Colonic mucosa (tissue), 4 donors: Measurements from ENCODE around the gene IRF4. TPM values are rescaled to one million over a fixed set of nuclear protein-coding genes. Genes with fewer than 3 reads are reported as not detected.
"Not testable (repeated sequence)": the region's sequence is repeated elsewhere in the genome, so short reads cannot be mapped to it uniquely, and the experiment has no call there.

Experiments used
- DNase-seq: peaks from one replicate; pipeline ENCODE4 v3.0.0-alpha.2; 2020
- H3K27ac ChIP-seq: fragments of 200-600 bp; one replicate; pipeline ENCODE4 v1.8.0; 2021
- H3K27me3 ChIP-seq: fragments of 200-600 bp; one replicate; pipeline ENCODE4 v1.8.0; 2021
- H3K36me3 ChIP-seq: fragments of 200-600 bp; one replicate; pipeline ENCODE4 v1.8.0; 2021
- H3K4me1 ChIP-seq: fragments of 200-600 bp; one replicate; pipeline ENCODE4 v1.8.0; 2021; ENCODE audit warnings: mild to moderate bottlenecking
- H3K4me3 ChIP-seq: fragments of 200-600 bp; one replicate; pipeline ENCODE4 v1.8.0; 2021
- H3K9ac ChIP-seq, 2 donors: one replicate each; pipeline ENCODE4 v1.7.0; 2013; ENCODE audit warnings: control low read depth in 2 of 2, low read depth in 2 of 2, low read length in 2 of 2
- H3K9me3 ChIP-seq: fragments of 200-600 bp; one replicate; pipeline ENCODE4 v1.8.0; 2021
- intact Hi-C: fragments of 100-400 bp; cut with DNase I; formaldehyde crosslinking; loops from one replicate; pipeline ENCODE4 v1.14.1; 2022
- total RNA-seq, 2 donors: library from RNA; stranded (reverse); fragmentation: NEBNext Ultra II Directional in 1 of 2; extraction: Animal tissue kit (Norgen Biotek cat#: 25700) in 1 of 2; gene quantifications; one replicate each; pipeline ENCODE4 v1.2.1, GENCODE V29; 2021
- TF ChIP-seq, protein P1 (sequence below): fragments of 200-600 bp; IDR thresholded peaks from one replicate; pipeline ENCODE4 v1.8.0; 2022; ENCODE audit warnings: antibody characterized with exemption, mild to moderate bottlenecking
- donor health status: healthy.
- donor health status: DM: no; HTN: no; CAD: no.
- donor health status: DM: no; HTN: no; CAD: no.

The IRF4 gene
- total RNA-seq, 2 donors from 2014 or later = 4.7 to 8.8 TPM

DNA sequence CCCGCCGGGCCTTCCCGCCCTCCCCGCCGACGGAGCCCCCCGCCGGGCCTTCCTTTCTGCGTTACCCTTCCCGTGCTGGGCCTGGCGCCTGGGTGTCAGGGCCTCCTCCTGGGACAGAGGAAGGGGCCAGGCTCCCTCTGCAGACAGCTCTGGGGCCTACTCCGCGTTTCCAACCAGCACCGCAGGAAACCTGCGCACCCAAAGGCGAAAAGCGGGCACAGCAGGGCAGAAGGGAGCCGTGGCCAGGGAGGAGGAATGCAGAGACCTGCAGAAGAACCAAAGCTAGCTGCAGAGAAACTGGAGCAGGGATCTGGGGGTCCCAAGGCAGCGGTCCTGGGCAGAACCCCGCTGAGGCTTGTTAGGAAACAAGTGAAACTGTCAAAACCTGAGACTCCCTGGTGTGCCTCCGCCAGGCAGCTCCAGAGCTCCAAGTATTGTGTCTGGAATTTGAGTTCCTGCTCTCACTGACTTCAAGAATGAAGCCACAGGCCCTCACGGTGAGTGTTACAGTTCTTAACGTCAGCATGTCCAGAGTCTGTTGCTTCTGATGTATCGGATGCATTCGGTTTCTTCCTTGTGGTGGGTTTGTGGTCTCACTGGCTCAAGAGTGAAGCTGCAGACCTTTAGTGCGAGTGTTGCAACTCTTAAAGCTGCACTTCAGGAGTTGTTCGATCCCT, 33.3 kb downstream of the IRF4 start:
- H3K9ac ChIP-seq = no peak overlapping the region
- H3K9me3 ChIP-seq = no peaks in the 10 kb centered on the region
- intact Hi-C loops = no loop called here
- TF ChIP-seq, protein P1, sequence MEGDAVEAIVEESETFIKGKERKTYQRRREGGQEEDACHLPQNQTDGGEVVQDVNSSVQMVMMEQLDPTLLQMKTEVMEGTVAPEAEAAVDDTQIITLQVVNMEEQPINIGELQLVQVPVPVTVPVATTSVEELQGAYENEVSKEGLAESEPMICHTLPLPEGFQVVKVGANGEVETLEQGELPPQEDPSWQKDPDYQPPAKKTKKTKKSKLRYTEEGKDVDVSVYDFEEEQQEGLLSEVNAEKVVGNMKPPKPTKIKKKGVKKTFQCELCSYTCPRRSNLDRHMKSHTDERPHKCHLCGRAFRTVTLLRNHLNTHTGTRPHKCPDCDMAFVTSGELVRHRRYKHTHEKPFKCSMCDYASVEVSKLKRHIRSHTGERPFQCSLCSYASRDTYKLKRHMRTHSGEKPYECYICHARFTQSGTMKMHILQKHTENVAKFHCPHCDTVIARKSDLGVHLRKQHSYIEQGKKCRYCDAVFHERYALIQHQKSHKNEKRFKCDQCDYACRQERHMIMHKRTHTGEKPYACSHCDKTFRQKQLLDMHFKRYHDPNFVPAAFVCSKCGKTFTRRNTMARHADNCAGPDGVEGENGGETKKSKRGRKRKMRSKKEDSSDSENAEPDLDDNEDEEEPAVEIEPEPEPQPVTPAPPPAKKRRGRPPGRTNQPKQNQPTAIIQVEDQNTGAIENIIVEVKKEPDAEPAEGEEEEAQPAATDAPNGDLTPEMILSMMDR = no peak
- H3K36me3 ChIP-seq = no peaks in the 10 kb centered on the region
- DNase-seq = no peak
- no peak overlapping the region for H3K27ac ChIP-seq
- H3K4me3 ChIP-seq = no peak overlapping the region
- no peaks in the 10 kb centered on the region for H3K27me3 ChIP-seq
- H3K4me1 ChIP-seq = no peaks in the 10 kb centered on the region

DNA sequence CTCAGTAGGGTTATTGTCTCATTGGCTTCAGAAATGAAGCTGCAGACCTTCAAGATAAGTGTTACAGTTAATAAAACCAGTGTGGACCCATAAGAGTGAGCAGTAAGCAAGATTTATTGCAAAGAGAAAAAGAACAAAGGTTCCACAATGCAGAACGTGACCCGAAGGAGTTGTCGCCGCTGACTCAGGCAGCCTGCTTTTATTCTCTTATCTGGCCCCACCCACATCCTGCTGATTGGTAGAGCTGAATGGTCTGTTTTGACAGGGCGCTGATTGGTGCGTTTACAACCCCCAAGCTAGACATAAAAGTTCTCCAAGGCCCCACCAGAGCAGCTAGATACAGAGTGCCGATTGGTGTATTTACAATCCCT, 33.9 kb downstream of the IRF4 start:
- H3K4me3 ChIP-seq, H3K9ac ChIP-seq, intact Hi-C loops, H3K4me1 ChIP-seq, H3K9me3 ChIP-seq, H3K27ac ChIP-seq, H3K36me3 ChIP-seq, H3K27me3 ChIP-seq, DNase-seq: not testable (repeated sequence)

DNA sequence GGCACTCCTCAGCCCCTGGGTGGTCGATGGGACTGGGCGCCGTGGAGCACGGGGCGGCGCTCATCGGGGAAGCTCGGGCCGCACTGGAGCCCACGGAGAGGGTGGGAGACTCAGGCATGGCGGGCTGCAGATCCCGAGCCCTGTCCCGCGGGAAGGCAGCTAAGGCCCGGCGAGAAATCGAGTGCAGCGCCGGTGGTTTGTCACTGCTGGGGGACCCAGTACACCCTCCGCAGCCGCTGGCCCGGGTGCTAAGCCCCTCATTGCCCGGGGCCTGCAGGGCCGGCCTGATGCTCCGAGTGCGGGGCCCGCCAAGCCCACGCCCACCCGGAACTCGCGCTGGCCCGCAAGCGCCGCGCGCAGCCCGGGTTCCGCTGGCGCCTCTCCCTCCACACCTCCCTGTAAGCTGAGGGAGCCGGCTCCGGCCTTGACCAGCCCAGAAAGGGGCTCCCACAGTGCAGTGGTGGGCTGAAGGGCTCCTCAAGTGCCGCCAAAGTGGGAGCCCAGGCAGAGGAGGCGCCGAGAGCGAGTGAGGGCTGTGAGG, 34.7 kb downstream of the IRF4 start:
- H3K27ac ChIP-seq, H3K9ac ChIP-seq, H3K4me3 ChIP-seq, H3K9me3 ChIP-seq, H3K36me3 ChIP-seq, H3K4me1 ChIP-seq, H3K27me3 ChIP-seq, DNase-seq, intact Hi-C loops: not testable (repeated sequence)

DNA sequence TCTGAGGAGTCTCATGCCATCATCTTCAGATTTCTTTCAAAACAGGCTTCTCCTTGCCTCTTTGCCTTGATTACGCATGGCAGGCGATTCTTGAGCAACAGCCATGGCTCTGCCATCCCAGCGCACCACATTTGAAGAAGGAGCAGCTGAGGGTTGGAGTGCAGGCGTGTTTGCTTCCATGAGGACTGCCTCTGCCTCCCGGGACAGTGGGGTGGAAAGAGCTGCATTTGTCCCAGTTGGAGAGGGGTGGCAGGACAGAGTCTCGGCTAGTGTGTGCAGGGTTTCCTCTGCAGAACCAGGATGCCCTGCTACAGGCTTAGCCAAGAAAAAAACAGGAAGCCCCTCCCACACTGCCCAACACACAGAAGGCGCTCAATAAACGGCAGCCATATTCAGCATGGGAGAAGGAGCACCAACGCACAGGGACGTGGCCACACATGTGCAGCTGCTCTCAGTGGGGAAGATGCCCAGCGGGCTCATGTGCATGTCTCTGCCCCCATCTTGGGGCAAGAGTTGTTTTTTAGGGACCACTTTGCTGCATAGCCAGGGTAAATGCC, 36.6 kb downstream of the IRF4 start:
- H3K9ac ChIP-seq = no peak overlapping the region
- H3K36me3 ChIP-seq = no peaks in the 10 kb centered on the region
- H3K4me3 ChIP-seq = no peak overlapping the region
- no peaks in the 10 kb centered on the region for H3K27me3 ChIP-seq
- TF ChIP-seq, protein P1 = no peak
- H3K4me1 ChIP-seq = no peaks in the 10 kb centered on the region
- no peak for DNase-seq
- H3K9me3 ChIP-seq = no peaks in the 10 kb centered on the region
- no peak overlapping the region for H3K27ac ChIP-seq
- intact Hi-C loops = no loop called here

DNA sequence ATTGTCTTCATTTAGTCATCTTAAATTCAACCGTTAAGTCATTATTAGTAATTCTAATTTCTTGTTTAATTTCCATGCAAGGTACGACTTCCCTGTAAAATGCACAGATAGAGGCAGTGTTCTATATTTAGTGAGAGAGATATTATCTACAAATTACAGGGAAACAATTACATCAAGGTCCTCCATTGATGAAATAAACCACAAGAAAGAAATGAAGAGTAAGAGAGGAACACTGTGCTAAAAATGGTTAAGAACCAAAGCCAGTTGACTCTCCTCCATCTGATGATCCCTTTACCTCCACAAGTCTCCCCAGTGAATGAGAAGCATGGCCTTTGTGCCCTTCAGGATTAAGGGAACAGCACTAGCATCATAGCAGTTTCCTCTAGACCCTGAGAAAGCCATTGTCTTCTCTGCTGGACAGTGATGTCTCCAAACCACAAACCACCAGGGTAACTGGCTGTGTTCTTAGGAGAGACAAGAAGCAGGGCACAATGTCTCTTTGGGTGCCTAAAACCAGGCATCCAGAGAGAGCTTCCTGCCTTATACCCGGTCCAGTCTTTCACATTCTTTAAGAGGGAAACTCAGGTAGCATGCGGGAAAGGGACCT, 38.1 kb downstream of the IRF4 start:
- Histone ChIP-seq H3K9me3 (no peaks in the 10 kb centered on the region), H3K27ac (no peak overlapping the region), H3K36me3 (no peaks in the 10 kb centered on the region), H3K4me1 (no peaks in the 10 kb centered on the region), H3K27me3 (no peaks in the 10 kb centered on the region), H3K4me3 (no peak overlapping the region), H3K9ac (no peak overlapping the region)
- TF ChIP-seq, protein P1 = no peak
- DNase-seq = no peak
- intact Hi-C loops = no loop called here

DNA sequence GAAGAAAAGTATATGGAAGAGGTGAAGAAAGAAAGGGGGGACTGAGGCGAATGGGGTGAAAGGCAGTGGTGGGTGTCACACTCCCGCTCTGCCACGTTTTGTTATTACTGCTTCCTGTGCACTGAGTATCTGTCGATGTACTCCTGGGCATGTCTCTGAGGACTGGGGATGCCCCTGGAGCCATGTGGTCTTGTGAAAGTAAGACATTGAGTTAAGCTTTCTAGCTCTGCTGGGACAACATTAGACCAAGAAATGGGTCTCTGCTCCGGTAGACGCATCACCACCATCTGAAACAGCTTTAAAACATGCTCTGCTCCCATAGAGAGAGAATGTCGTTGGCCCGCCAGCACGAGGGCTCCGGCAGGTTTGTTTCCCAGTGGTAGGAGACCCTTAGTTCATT, 40.0 kb downstream of the IRF4 start:
- no peak for DNase-seq
- intact Hi-C loops = no loop called here
- Histone ChIP-seq H3K27me3 (no peaks in the 10 kb centered on the region), H3K9me3 (no peaks in the 10 kb centered on the region), H3K36me3 (no peaks in the 10 kb centered on the region), H3K27ac (no peak overlapping the region), H3K4me3 (no peak overlapping the region), H3K4me1 (no peaks in the 10 kb centered on the region), H3K9ac (no peak overlapping the region)
- TF ChIP-seq, protein P1 = no peak
